A673 (cell line): ENCODE measurements around the gene STAB2. TPM values are rescaled to one million over a fixed set of nuclear protein-coding genes. Genes with fewer than 3 reads are reported as not detected.

Source experiments
- BruUV-seq: library from RNA; stranded (reverse); fragments of 400-500 nt; replicated peaks from 2 replicates; lab custom pipeline; 2021; lab: Mats Ljungman, UMichigan
- CTCF ChIA-PET: fragments of 300-600 bp; sonication (Branson Sonifier 250); formaldehyde crosslinking; loops from one replicate; lab custom pipeline; 2022; ENCODE audit warnings: antibody characterized with exemption; lab: Charles Lee
- POLR2A ChIA-PET: fragments of 300-600 bp; sonication (Branson Sonifier 250); formaldehyde crosslinking; loops from one replicate; lab custom pipeline; 2022; ENCODE audit warnings: antibody characterized with exemption; ENCODE audit not compliant: low non-redundant PET; lab: Charles Lee
- DNase-seq: peaks from one replicate; pipeline ENCODE4 v3.0.0-alpha.2; 2015; ENCODE audit warnings: low spot score
- H3K27ac ChIP-seq: fragments of 200-600 bp; sonication (generic); 2 replicates; pipeline ENCODE4 v1.5.1; 2016; ENCODE audit warnings: mixed run types, low read depth, mild to moderate bottlenecking, mixed read lengths, antibody characterized with exemption, low read length; ENCODE audit not compliant: poor library complexity, severe bottlenecking
- H3K27me3 ChIP-seq: fragments of 200-600 bp; sonication (generic); replicated peaks from 2 replicates; pipeline ENCODE4 v1.6.1; 2017; ENCODE audit warnings: mixed run types, low read depth, mild to moderate bottlenecking, mixed read lengths, antibody characterized with exemption, low read length; ENCODE audit not compliant: insufficient read depth, poor library complexity
- H3K36me3 ChIP-seq: fragments of 200-600 bp; sonication (generic); 2 replicates; pipeline ENCODE4 v1.6.1; 2016; ENCODE audit warnings: mixed run types, mild to moderate bottlenecking, mixed read lengths, antibody characterized with exemption, low read length; ENCODE audit not compliant: insufficient read depth, poor library complexity, severe bottlenecking
- H3K4me1 ChIP-seq: fragments of 200-600 bp; sonication (generic); 2 replicates; pipeline ENCODE4 v1.6.1; 2017; ENCODE audit warnings: mixed run types, mild to moderate bottlenecking, mixed read lengths, antibody characterized with exemption, low read length; ENCODE audit not compliant: insufficient read depth, poor library complexity, severe bottlenecking
- H3K4me3 ChIP-seq: fragments of 200-600 bp; sonication (generic); 2 replicates; pipeline ENCODE4 v1.5.1; 2016; ENCODE audit warnings: low read depth, mixed run types, mild to moderate bottlenecking, mixed read lengths, low read length; ENCODE audit not compliant: poor library complexity, severe bottlenecking
- H3K9me3 ChIP-seq: fragments of 200-600 bp; sonication (generic); 2 replicates; pipeline ENCODE4 v1.6.1; 2016; ENCODE audit warnings: mixed run types, low read depth, mild to moderate bottlenecking, mixed read lengths, antibody characterized with exemption, low read length; ENCODE audit not compliant: poor library complexity, severe bottlenecking
- CTCF ChIP-seq: fragments of 300-800, 200-600 bp; sonication (generic); conservative IDR thresholded peaks from 2 replicates; pipeline ENCODE4 v1.5.1; 2017; ENCODE audit warnings: low read depth, mild to moderate bottlenecking, antibody characterized with exemption, low read length, moderate library complexity, mixed read lengths
- EZH2 ChIP-seq: fragments of 200-600 bp; sonication (generic); IDR thresholded peaks from 2 replicates; pipeline ENCODE4 v1.6.1; 2017; ENCODE audit warnings: borderline replicate concordance, low read depth, mild to moderate bottlenecking, mixed read lengths, antibody characterized with exemption, low read length; ENCODE audit not compliant: poor library complexity, severe bottlenecking
- intact Hi-C: fragments of 100-400 bp; cut with micrococcal nuclease; formaldehyde crosslinking; loops from one replicate; pipeline ENCODE4 v1.10.0; 2022; ENCODE audit not compliant: unreplicated experiment
- total RNA-seq: library from RNA; stranded (reverse); gene quantifications from 2 replicates; pipeline ENCODE4 v1.2.3, GENCODE V29; 2021

STAB2 gene
- total RNA-seq, 1 experiment from 2014 or later: not detected

GRCh38 chr12:103756443-103756842 is 169.4 kb downstream of the STAB2 start:
- ChIA-PET CTCF (no interaction called here), POLR2A (no interaction called here)
- intact Hi-C loops: no loop called here
- H3K27ac ChIP-seq: no peak overlapping the region
- no peak for TF ChIP-seq CTCF
- no peak for TF ChIP-seq EZH2
- H3K9me3 ChIP-seq: no peaks in the 10 kb centered on the region
- no peak for DNase-seq
- H3K36me3 ChIP-seq: no peaks in the 10 kb centered on the region
- BruUV-seq: no TSS peak
- no peaks in the 10 kb centered on the region for H3K27me3 ChIP-seq
- H3K4me1 ChIP-seq: no peaks in the 10 kb centered on the region
- H3K4me3 ChIP-seq: no peak overlapping the region

GRCh38 chr12:103757248-103757647 is 170.2 kb downstream of the STAB2 start:
- intact Hi-C loops: no loop called here
- ChIA-PET POLR2A (no interaction called here), CTCF (no interaction called here)
- BruUV-seq: no TSS peak
- Histone ChIP-seq H3K9me3 (no peaks in the 10 kb centered on the region), H3K27ac (no peak overlapping the region), H3K27me3 (no peaks in the 10 kb centered on the region), H3K36me3 (no peaks in the 10 kb centered on the region), H3K4me1 (no peaks in the 10 kb centered on the region), H3K4me3 (no peak overlapping the region)
- TF ChIP-seq CTCF (no peak), EZH2 (no peak)
- DNase-seq: no peak

GRCh38 chr12:103758310-103759089 is 171.4 kb downstream of the STAB2 start:
- intact Hi-C loops: no loop called here
- Histone ChIP-seq H3K36me3 (no peaks in the 10 kb centered on the region), H3K27ac (no peak overlapping the region), H3K4me3 (no peak overlapping the region), H3K4me1 (no peaks in the 10 kb centered on the region), H3K9me3 (no peaks in the 10 kb centered on the region), H3K27me3 (no peaks in the 10 kb centered on the region)
- TF ChIP-seq EZH2 (no peak), CTCF (no peak)
- CTCF ChIA-PET: no interaction called here
- POLR2A ChIA-PET: no interaction called here
- DNase-seq: no peak
- no TSS peak for BruUV-seq
